IMR-90 (cell line): ENCODE measurements around the gene ANAPC7. TPM values are rescaled to one million over a fixed set of nuclear protein-coding genes. Genes with fewer than 3 reads are reported as not detected.

Experiments used
- ATAC-seq: fragments of 200-7000 bp; cut with Tn5 transposase; 2 replicates; pipeline ENCODE4 v1.9.1; 2020; ENCODE audit warnings: low read depth, mild to moderate bottlenecking, moderate library complexity
- BruUV-seq: library from RNA; stranded (reverse); fragments of 400-500 nt; replicated peaks from 2 replicates; lab custom pipeline; 2021; lab: Mats Ljungman, UMichigan
- CTCF ChIA-PET: fragments of 300-600 bp; formaldehyde crosslinking; extraction: SDS; loops from one replicate; lab custom pipeline; 2021; ENCODE audit warnings: antibody characterized with exemption; lab: Yijun Ruan, JAX
- POLR2A ChIA-PET: fragments of 300-600 bp; sonication (Branson Sonifier 250); formaldehyde crosslinking; loops from one replicate; lab custom pipeline; 2022; ENCODE audit warnings: antibody characterized with exemption; ENCODE audit not compliant: unreplicated experiment; lab: Charles Lee
- DNase-seq: peaks from one replicate; pipeline ENCODE4 v3.0.0; 2013
- H2AFZ ChIP-seq: replicated peaks from 2 replicates; pipeline ENCODE3; 2013; ENCODE audit warnings: low read length, mild to moderate bottlenecking; ENCODE audit not compliant: poor library complexity
- H2AK5ac ChIP-seq: 2 replicates; pipeline ENCODE4 v1.6.1; 2013; ENCODE audit warnings: low read depth, low read length, inconsistent platforms
- H2AK9ac ChIP-seq: replicated peaks from 2 replicates; pipeline ENCODE3; 2013; ENCODE audit warnings: mild to moderate bottlenecking, low read depth, low read length, moderate library complexity; ENCODE audit not compliant: poor library complexity
- H2BK120ac ChIP-seq: 2 replicates; pipeline ENCODE4 v1.6.1; 2013; ENCODE audit warnings: low read depth, low read length, inconsistent platforms
- H2BK15ac ChIP-seq: 3 replicates; pipeline ENCODE4 v1.6.1; 2013; ENCODE audit warnings: low read depth, low read length, inconsistent platforms
- H2BK20ac ChIP-seq: 2 replicates; pipeline ENCODE4 v1.6.1; 2013; ENCODE audit warnings: low read depth, mild to moderate bottlenecking, inconsistent platforms, low read length, moderate library complexity
- H2BK5ac ChIP-seq: 2 replicates; pipeline ENCODE4 v1.6.1; 2013; ENCODE audit warnings: mild to moderate bottlenecking, low read depth, low read length, inconsistent platforms; ENCODE audit not compliant: poor library complexity, severe bottlenecking
- H3K14ac ChIP-seq: replicated peaks from 2 replicates; pipeline ENCODE4 v1.6.1; 2013; ENCODE audit warnings: low read depth, low read length, inconsistent platforms
- H3K18ac ChIP-seq: 2 replicates; pipeline ENCODE4 v1.6.1; 2013; ENCODE audit warnings: low read depth, low read length, control low read depth
- H3K23ac ChIP-seq: 2 replicates; pipeline ENCODE4 v1.6.1; 2013; ENCODE audit warnings: low read depth, low read length, inconsistent platforms
- H3K27ac ChIP-seq: 2 replicates; pipeline ENCODE4 v1.5.1; 2013; ENCODE audit warnings: mild to moderate bottlenecking, control low read depth, low read length; ENCODE audit not compliant: insufficient read depth
- H3K27me3 ChIP-seq: 2 replicates; pipeline ENCODE4 v1.6.1; 2013; ENCODE audit warnings: low read length; ENCODE audit not compliant: control insufficient read depth, insufficient read depth
- H3K36me3 ChIP-seq: 2 replicates; pipeline ENCODE4 v1.6.1; 2013; ENCODE audit warnings: low read length, mixed read lengths; ENCODE audit not compliant: control insufficient read depth, insufficient read depth
- H3K4ac ChIP-seq: 2 replicates; pipeline ENCODE4 v1.6.1; 2013; ENCODE audit warnings: low read depth, low read length, inconsistent platforms
- H3K4me1 ChIP-seq: 2 replicates; pipeline ENCODE4 v1.6.1; 2013; ENCODE audit warnings: low read length, mixed read lengths; ENCODE audit not compliant: control insufficient read depth, insufficient read depth
- H3K4me2 ChIP-seq: 2 replicates; pipeline ENCODE4 v1.6.1; 2013; ENCODE audit warnings: low read depth, mild to moderate bottlenecking, control low read depth, low read length, moderate library complexity
- H3K4me3 ChIP-seq: 2 replicates; pipeline ENCODE4 v1.5.1; 2013; ENCODE audit warnings: low read depth, mild to moderate bottlenecking, control low read depth, low read length, moderate library complexity; ENCODE audit not compliant: insufficient read depth
- H3K56ac ChIP-seq: 2 replicates; pipeline ENCODE4 v1.6.1; 2013; ENCODE audit warnings: low read length, inconsistent platforms; ENCODE audit not compliant: insufficient read depth; ENCODE audit errors: extremely low read depth
- H3K79me1 ChIP-seq, 2 experiments: 2 replicates each; pipeline ENCODE4 v1.6.1; 2013; ENCODE audit warnings: low read length in 2 of 2, inconsistent platforms in 1 of 2, low read depth in 1 of 2
- H3K9ac ChIP-seq: 2 replicates; pipeline ENCODE4 v1.6.1; 2013; ENCODE audit warnings: low read depth, low read length, control low read depth
- H3K9me1 ChIP-seq: 2 replicates; pipeline ENCODE4 v1.6.1; 2013; ENCODE audit warnings: low read length, inconsistent platforms; ENCODE audit not compliant: insufficient read depth
- H3K9me3 ChIP-seq: 2 replicates; pipeline ENCODE4 v1.6.1; 2013; ENCODE audit warnings: low read length; ENCODE audit not compliant: control insufficient read depth, insufficient read depth
- H4K20me1 ChIP-seq: 2 replicates; pipeline ENCODE4 v1.6.1; 2013; ENCODE audit warnings: low read length, inconsistent platforms; ENCODE audit not compliant: insufficient read depth
- H4K5ac ChIP-seq: 2 replicates; pipeline ENCODE4 v1.6.1; 2013; ENCODE audit warnings: mild to moderate bottlenecking, low read depth, low read length, control low read depth
- H4K8ac ChIP-seq, 2 experiments: 2 replicates each; pipeline ENCODE4 v1.6.1; 2013; ENCODE audit warnings: low read depth in 2 of 2, low read length in 2 of 2, control low read depth in 1 of 2, inconsistent platforms in 1 of 2
- H4K91ac ChIP-seq: 2 replicates; pipeline ENCODE4 v1.6.1; 2013; ENCODE audit warnings: low read depth, low read length, inconsistent platforms; ENCODE audit not compliant: insufficient read depth
- BHLHE40 ChIP-seq: fragments of 150-350 bp; IDR thresholded peaks from 2 replicates; pipeline ENCODE4 v1.6.1; 2016; ENCODE audit warnings: mild to moderate bottlenecking, low read depth, low read length
- CEBPB ChIP-seq: IDR thresholded peaks from 2 replicates; pipeline ENCODE4 v1.6.1; 2012; ENCODE audit warnings: low read depth, low read length, improper control_type of control experiment
- CHD1 ChIP-seq: IDR thresholded peaks from 2 replicates; pipeline ENCODE4 v1.6.1; 2012; ENCODE audit warnings: low read depth, low read length, improper control_type of control experiment
- FOS ChIP-seq: fragments of 150-350 bp; IDR thresholded peaks from 2 replicates; pipeline ENCODE4 v1.6.1; 2016; ENCODE audit warnings: low read depth, low read length
- MAFK ChIP-seq: IDR thresholded peaks from 2 replicates; pipeline ENCODE4 v1.6.1; 2012; ENCODE audit warnings: low read depth, low read length, improper control_type of control experiment
- MAZ ChIP-seq: IDR thresholded peaks from 2 replicates; pipeline ENCODE4 v1.6.1; 2012; ENCODE audit warnings: low read depth, mild to moderate bottlenecking, low read length, improper control_type of control experiment, moderate library complexity, borderline replicate concordance
- MXI1 ChIP-seq: IDR thresholded peaks from 2 replicates; pipeline ENCODE4 v1.6.1; 2012; ENCODE audit warnings: low read depth, mild to moderate bottlenecking, low read length, moderate library complexity, borderline replicate concordance
- NFE2L2 ChIP-seq: fragments of 150-350 bp; IDR thresholded peaks from 2 replicates; pipeline ENCODE4 v1.6.1; 2016; ENCODE audit warnings: low read depth, mild to moderate bottlenecking, low read length
- POLR2A ChIP-seq: IDR thresholded peaks from 2 replicates; pipeline ENCODE4 v1.6.1; 2012; ENCODE audit warnings: mild to moderate bottlenecking, low read depth, low read length
- RAD21 ChIP-seq: IDR thresholded peaks from 2 replicates; pipeline ENCODE4 v1.6.1; 2012; ENCODE audit warnings: low read length, improper control_type of control experiment
- RCOR1 ChIP-seq: IDR thresholded peaks from 2 replicates; pipeline ENCODE4 v1.6.1; 2012; ENCODE audit warnings: mild to moderate bottlenecking, low read length, improper control_type of control experiment; ENCODE audit not compliant: insufficient replicate concordance
- RFX5 ChIP-seq: IDR thresholded peaks from 2 replicates; pipeline ENCODE4 v1.8.0; 2012; ENCODE audit warnings: low read depth, mild to moderate bottlenecking, low read length, moderate library complexity
- SMC3 ChIP-seq: fragments of 150-350 bp; IDR thresholded peaks from 2 replicates; pipeline ENCODE4 v1.6.1; 2016; ENCODE audit warnings: low read depth, mild to moderate bottlenecking, antibody characterized with exemption, low read length, moderate library complexity
- WGBS, 2 experiments: methylation state at CpG; one replicate each; pipeline versions ENCODE4 v1.1.5 to v1.1.7; 2013; ENCODE audit warnings: missing lambda C conversion rate in 2 of 2; ENCODE audit not compliant: insufficient read length in 1 of 2; ENCODE audit errors: extremely low coverage in 2 of 2; 5-methylcytosine and 5-hydroxymethylcytosine counted together
- dilution Hi-C: fragments of 300-500 bp; cut with HindIII; formaldehyde crosslinking; loops from one replicate; pipeline ENCODE4 v1.14.3; 2018; ENCODE audit warnings: low sequenced_read_pairs; ENCODE audit not compliant: unreplicated experiment
- in situ Hi-C: fragments of 300-500 bp; cut with MboI; formaldehyde crosslinking; loops from 3 replicates; pipeline ENCODE4 v1.14.3; 2019; ENCODE audit warnings: low sequenced_read_pairs, inconsistent platforms, mixed read lengths
- intact Hi-C: fragments of 100-400 bp; cut with micrococcal nuclease; formaldehyde crosslinking; loops from 2 replicates; pipeline ENCODE4 v1.10.0; 2022
- polyA plus RNA-seq, 3 experiments: library from polyadenylated mRNA; depleted of rRNA; stranded (reverse); fragments of >200 nt; gene quantifications; 2 replicates each; pipeline ENCODE4 v1.2.3, GENCODE V29; 2012; ENCODE audit warnings: low replicate concordance in 1 of 3
- total RNA-seq: library from RNA; depleted of rRNA; stranded (reverse); fragments of >200 nt; gene quantifications from 2 replicates; pipeline ENCODE4 v1.2.3, GENCODE V29; 2012
- TF ChIP-seq, protein P1 (sequence below): conservative IDR thresholded peaks from 2 replicates; pipeline ENCODE4 v1.5.1; 2012; ENCODE audit warnings: mild to moderate bottlenecking, low read depth, low read length, improper control_type of control experiment
- TF ChIP-seq, protein P2 (sequence below): fragments of 150-350 bp; IDR thresholded peaks from 2 replicates; pipeline ENCODE4 v1.6.1; 2016; ENCODE audit warnings: low read depth, mild to moderate bottlenecking, low read length, moderate library complexity, borderline replicate concordance
- TF ChIP-seq, protein P3 (sequence below): fragments of 150-350 bp; IDR thresholded peaks from 2 replicates; pipeline ENCODE4 v1.6.1; 2017; ENCODE audit warnings: mild to moderate bottlenecking, antibody characterized with exemption, low read length, low read depth

The ANAPC7 gene
- total and polyA plus RNA-seq, 2 of the 4 experiments (the other 2 are of a cell fraction) = 46.4 to 57.9 TPM

DNA sequence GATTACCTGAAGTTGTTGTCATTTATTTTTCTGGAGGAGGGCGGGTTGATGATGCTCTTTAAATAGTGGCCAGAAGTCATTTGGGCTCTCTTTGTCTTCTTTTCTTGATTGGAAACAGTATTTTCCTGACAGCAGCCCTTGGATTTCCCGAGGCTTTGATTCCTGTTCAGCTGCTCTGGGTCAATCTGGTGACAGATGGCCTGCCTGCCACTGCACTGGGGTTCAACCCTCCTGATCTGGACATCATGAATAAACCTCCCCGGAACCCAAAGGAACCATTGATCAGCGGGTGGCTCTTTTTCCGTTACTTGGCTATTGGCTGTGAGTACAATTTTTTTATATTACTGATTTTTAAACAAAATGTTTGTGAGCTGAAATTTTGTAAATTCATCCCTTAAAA lies 60.4 kb downstream of the ANAPC7 start:
- H2BK20ac ChIP-seq = no peak overlapping the region
- no peak for DNase-seq
- H3K14ac ChIP-seq = no peak overlapping the region
- H2BK15ac ChIP-seq = no peak overlapping the region
- H3K56ac ChIP-seq = no peak overlapping the region
- intact Hi-C loops = no loop called here
- H4K5ac ChIP-seq = no peak overlapping the region
- H3K36me3 ChIP-seq = peaks cover 76% of the 10 kb centered on the region
- H4K8ac ChIP-seq = no peak overlapping the region
- H3K27me3 ChIP-seq = no peaks in the 10 kb centered on the region
- CTCF ChIA-PET = no interaction called here
- no peak overlapping the region for H3K4me3 ChIP-seq
- peaks cover 33% of the 10 kb centered on the region for H4K20me1 ChIP-seq
- peaks cover 47 to 65% of the 10 kb centered on the region in 2 experiments for H3K79me1 ChIP-seq
- H2AK9ac ChIP-seq = no peak overlapping the region
- dilution Hi-C loops = no loop called here
- no peak overlapping the region for H3K23ac ChIP-seq
- no peak overlapping the region for H3K4me2 ChIP-seq
- H3K9me1 ChIP-seq = peaks cover 5% of the 10 kb centered on the region; the same call in 1 of the 2 replicates
- no peak for ATAC-seq
- no peak overlapping the region for H3K4ac ChIP-seq
- POLR2A ChIA-PET = no interaction called here
- H2AFZ ChIP-seq = no peak overlapping the region
- in situ Hi-C loops = no loop called here
- no peak overlapping the region for H2BK120ac ChIP-seq
- H2BK5ac ChIP-seq = no peak overlapping the region
- H4K91ac ChIP-seq = no peak overlapping the region
- 83% methylated on average over 1 of the region's 5 CpGs; no CpG with 5 or more reads in 1 of the 2 experiments for WGBS, 2 experiments
- no TSS peak for BruUV-seq
- no peak overlapping the region for H2AK5ac ChIP-seq
- no peak overlapping the region for H3K9ac ChIP-seq
- no peak overlapping the region for H3K18ac ChIP-seq
- TF ChIP-seq MXI1 = no peak
- TF ChIP-seq RFX5 = no peak
- TF ChIP-seq, protein P1, sequence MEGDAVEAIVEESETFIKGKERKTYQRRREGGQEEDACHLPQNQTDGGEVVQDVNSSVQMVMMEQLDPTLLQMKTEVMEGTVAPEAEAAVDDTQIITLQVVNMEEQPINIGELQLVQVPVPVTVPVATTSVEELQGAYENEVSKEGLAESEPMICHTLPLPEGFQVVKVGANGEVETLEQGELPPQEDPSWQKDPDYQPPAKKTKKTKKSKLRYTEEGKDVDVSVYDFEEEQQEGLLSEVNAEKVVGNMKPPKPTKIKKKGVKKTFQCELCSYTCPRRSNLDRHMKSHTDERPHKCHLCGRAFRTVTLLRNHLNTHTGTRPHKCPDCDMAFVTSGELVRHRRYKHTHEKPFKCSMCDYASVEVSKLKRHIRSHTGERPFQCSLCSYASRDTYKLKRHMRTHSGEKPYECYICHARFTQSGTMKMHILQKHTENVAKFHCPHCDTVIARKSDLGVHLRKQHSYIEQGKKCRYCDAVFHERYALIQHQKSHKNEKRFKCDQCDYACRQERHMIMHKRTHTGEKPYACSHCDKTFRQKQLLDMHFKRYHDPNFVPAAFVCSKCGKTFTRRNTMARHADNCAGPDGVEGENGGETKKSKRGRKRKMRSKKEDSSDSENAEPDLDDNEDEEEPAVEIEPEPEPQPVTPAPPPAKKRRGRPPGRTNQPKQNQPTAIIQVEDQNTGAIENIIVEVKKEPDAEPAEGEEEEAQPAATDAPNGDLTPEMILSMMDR = no peak
- TF ChIP-seq RCOR1 = no peak
- no peak for TF ChIP-seq MAZ
- TF ChIP-seq POLR2A = no peak
- no peak for TF ChIP-seq RAD21
- no peak for TF ChIP-seq MAFK
- TF ChIP-seq FOS = no peak
- no peak for TF ChIP-seq CHD1
- no peak for TF ChIP-seq CEBPB
- TF ChIP-seq, protein P2, sequence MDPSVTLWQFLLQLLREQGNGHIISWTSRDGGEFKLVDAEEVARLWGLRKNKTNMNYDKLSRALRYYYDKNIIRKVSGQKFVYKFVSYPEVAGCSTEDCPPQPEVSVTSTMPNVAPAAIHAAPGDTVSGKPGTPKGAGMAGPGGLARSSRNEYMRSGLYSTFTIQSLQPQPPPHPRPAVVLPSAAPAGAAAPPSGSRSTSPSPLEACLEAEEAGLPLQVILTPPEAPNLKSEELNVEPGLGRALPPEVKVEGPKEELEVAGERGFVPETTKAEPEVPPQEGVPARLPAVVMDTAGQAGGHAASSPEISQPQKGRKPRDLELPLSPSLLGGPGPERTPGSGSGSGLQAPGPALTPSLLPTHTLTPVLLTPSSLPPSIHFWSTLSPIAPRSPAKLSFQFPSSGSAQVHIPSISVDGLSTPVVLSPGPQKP = no peak
- TF ChIP-seq BHLHE40 = no peak
- no peak for TF ChIP-seq SMC3
- TF ChIP-seq, protein P3, sequence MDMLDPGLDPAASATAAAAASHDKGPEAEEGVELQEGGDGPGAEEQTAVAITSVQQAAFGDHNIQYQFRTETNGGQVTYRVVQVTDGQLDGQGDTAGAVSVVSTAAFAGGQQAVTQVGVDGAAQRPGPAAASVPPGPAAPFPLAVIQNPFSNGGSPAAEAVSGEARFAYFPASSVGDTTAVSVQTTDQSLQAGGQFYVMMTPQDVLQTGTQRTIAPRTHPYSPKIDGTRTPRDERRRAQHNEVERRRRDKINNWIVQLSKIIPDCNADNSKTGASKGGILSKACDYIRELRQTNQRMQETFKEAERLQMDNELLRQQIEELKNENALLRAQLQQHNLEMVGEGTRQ = no peak
- TF ChIP-seq NFE2L2 = no peak
- no peaks in the 10 kb centered on the region for H3K9me3 ChIP-seq
- no peaks in the 10 kb centered on the region for H3K4me1 ChIP-seq
- no peak overlapping the region for H3K27ac ChIP-seq
